HG03196 (cell line): ENCODE data around the gene PIK3R5.
"Not testable (repeated sequence)": the region's sequence is repeated elsewhere in the genome, so short reads cannot be mapped to it uniquely, and the experiment has no call there.

Experiments used
- ATAC-seq: cut with Tn5 transposase; IDR thresholded peaks from one replicate; pipeline ENCODE4 v1.9.1; 2021; ENCODE audit not compliant: unreplicated experiment

Gene PIK3R5

GRCh38 chr17:8988263-8988935, 22.9 kb upstream of the PIK3R5 start:
- ATAC-seq, result not testable (repeated sequence)

DNA sequence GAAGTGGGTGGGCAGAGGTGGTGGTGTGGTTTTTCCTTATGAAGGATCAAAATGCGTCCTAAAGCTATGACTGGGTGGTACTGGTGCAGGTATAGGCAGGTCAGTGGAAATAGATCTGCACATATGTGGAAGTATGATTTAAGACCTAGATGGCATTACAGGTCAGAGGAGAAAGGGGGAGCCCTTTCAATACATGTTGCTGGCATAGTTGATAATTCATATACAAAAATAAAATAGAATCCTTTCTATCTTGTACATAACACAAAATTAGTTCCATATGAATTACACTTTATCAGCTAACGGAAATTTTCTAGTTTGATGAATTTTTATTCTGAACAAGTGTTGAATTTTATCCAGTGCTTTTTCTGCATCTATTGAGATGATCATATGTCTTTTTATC, 20.8 kb upstream of the PIK3R5 start:
- ATAC-seq, result no peak

DNA sequence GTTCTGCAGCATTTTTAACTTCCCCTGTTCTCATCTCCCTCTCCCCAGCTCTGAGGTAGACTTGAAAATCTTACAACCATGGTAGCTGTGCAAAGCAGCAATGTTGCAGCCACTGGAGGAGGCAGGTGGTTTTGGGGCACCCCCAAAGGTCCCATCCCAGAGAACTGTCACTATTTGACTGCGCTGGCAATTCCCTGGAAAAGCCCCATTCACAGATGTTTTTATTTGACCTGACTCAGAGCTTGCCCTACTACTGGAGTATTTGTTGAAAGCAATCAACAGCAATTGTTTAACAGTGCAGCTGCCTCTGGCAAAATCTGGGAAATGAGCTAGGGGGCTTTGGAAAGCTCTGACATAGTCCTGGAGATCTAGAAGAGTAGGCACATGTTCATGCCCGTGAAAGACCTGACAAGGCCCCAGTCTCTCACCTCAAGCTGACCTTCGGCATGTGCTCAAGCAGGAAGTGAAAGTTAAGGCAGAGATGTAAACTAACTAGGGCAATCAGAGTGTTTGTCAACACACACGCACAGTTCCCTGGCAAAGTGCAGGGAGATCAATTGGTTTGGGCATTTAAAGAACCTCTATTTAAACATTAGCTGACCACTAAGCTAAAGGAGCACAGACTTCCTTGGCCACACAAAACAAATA, 19.7 kb upstream of the PIK3R5 start:
- ATAC-seq, result no peak

- ATAC-seq, result not testable (repeated sequence)
Observed at GRCh38 chr17:8984225-8984624, 18.7 kb upstream of the PIK3R5 start.

GRCh38 chr17:8981443-8981842, 15.9 kb upstream of the PIK3R5 start:
- ATAC-seq, result no peak

DNA sequence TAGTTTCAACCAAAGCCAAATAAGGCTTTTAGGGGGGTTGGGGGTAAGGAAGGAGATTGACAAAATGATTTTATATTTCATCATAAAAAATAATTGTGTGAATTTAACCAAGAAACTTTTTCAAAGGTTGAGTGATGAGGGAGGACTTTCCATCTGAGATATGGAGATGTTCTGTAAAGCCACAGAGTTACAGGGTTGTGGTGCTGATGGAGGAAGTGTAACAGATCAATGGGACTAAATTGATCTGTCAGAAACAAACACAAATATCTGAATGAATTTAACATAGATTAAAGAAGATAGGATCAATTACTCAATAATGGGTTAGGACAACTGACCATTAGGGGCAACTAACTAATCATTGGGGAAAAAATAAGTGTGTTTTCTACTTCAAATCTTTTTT, 14.2 kb upstream of the PIK3R5 start:
- no peak for ATAC-seq

GRCh38 chr17:8976638-8977037, 11.1 kb upstream of the PIK3R5 start:
- ATAC-seq, result no peak

- no peak for ATAC-seq
Observed at GRCh38 chr17:8975091-8975725, 9.7 kb upstream of the PIK3R5 start.

DNA sequence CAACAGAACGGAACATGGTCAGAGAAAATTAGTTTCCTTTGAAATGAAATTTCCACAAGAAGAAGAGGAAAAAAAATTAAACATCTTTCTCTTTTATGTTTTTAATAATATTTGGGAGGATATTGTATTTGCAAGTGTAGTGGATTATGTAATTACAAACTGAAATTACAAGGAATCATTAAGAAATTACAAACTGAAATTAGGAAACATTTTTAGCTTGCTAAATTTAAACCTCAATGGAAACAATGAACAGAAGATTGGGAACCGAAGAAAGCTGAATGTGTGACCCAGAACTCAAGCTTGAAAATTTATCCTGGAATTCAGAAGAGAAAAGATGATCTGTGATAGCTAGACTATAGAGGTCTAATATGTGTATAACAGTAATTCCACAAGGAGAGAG, 4.4 kb upstream of the PIK3R5 start:
- no peak for ATAC-seq

DNA sequence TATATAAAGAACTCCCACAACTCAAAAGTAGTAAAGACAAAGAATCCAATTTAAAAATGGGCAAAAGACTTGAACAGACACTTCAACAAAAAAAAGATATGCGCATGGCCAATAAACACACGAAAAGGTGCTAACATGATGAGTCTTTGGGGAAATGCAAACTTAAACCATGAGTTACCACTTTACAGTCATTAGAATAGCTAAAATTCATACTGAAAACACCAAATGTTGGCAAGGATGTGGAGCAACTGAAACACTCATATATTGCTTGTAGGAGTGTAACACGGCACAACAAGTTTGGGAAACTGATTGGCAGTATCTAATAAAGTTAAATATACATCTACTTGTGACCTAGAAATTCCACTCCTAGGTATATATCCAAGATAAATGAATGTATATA, 3.0 kb upstream of the PIK3R5 start:
- ATAC-seq, result no peak

- no peak for ATAC-seq
Observed at GRCh38 chr17:8967861-8968260, 2.4 kb upstream of the PIK3R5 start.

DNA sequence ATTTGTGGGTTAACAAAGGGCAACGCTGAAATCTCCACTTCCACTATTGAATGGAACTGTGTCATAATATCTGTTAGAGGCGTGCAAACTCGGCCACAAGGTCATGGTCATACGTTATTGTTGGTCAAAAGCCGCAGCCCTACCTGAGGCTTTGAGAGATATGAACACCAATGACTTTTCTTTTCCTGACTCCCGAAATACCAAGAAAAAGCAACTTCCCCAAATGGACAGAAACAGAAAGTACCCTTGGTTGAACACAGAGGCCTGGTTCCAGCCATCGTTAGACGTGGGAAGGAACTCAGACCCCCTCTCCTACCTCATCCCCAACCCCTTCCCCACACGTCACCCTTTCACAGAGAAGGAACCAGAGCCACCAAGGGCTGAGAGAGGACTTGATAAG, 1.4 kb upstream of the PIK3R5 start:
- ATAC-seq, result no peak

DNA sequence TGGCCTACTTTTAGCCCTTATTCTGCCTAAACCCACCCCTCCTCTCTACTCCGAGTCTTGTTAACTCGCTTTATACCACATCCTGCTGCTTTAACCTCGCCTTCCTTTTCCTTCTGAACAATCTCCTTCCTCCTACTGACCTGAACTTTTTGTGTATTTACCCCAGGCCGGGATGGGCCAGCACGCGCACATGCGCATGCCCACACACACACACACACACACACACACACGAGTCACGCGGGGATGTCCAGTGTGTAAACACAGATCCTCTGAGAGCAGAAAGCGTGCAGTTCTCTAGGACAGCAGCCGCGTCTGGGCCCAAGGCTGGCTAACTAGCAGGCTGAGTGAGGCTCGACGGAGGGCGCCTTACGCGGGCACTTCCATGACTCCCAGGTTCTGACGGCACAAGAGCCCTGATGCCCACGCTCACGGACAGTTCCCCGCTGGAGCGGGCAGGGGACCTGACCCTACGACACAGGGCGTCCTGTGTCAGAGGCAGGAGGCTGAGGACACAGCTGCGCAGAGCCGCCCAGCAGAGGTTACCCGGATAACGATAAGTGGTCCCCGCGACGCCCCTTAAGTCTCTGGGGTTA, 610 bp downstream of the PIK3R5 start:
- ATAC-seq, result peak; percentile 6

- ATAC-seq, result no peak
Observed at GRCh38 chr17:8963647-8964258, 1.8 kb downstream of the PIK3R5 start.

DNA sequence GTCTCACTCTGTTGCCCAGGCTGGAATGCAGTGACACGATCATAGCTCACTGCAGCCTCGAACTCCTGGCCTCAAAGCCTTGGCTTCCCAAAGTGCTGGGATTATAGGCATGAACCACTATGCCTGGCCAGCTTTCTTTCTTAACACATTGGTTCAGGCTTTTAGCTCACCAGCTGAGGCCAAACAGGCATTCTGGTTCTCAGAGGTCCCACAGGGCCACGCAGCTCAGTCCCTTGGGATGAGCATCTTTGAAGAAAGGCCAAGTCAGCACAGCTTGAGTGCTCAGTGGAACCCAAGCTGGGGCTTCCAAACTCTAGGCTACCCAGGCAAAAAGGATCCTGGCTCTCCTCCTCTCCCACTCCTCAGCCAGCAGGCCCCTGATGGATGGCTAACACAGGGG, 2.5 kb downstream of the PIK3R5 start:
- ATAC-seq, result no peak

GRCh38 chr17:8961829-8962228, 3.7 kb downstream of the PIK3R5 start:
- no peak for ATAC-seq

GRCh38 chr17:8960325-8961140, 5.0 kb downstream of the PIK3R5 start:
- ATAC-seq, result no peak

DNA sequence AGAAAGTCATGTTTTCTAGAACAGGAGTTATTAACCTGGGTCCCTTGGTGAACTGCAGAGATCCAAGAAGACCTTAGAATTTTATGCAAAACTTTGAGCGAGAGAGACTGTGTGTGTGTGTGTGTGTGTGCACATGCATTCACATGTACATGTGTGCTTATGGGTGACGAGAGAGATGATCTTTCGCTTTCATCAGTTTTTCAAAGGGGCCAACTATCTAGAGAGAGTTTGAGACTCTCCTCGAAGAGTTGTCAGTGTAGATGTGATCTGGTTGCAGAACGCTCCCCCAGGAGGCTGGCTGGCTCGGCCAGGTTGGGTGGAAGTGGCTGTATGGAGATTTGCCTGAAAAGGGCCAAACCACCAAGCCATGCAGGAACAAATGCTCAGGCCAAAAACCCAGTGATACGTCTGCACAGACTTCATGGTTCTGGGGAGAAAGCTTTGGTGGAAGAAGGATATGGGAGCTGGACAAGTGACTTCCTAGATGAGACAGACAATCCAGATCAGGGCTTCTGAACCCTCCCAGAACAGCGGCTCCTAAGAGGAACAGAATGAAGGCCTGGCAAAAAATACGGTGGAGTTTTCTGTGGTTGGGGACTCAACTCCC, 6.1 kb downstream of the PIK3R5 start:
- ATAC-seq, result no peak

- ATAC-seq, result no peak
Observed at GRCh38 chr17:8957721-8958120, 7.8 kb downstream of the PIK3R5 start.

DNA sequence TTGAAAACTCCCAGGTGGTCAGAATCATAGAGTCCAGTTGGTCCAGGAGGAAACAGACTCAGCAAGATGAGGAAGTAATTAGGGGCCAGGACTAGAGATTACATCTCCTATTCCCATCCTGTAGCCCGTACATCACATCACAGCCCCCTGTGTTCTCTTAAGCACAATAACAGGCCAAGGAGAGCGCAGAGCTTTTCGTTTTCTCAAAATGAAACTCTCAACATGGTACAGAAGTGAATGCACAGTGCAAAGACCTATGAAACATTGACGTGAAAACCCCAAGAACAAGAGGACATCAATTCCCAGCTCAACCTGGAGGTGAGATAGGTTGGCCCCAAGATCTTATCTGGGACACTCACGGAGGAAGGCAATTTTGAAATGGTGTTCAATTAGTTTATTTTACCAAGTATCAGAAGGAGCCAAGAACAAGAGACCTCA, 9.0 kb downstream of the PIK3R5 start:
- peak; percentile 45 for ATAC-seq
